GM21529 (cell line): Measurements from ENCODE around the gene MRPS10.
"Not testable (repeated sequence)": the region's sequence is repeated elsewhere in the genome, so short reads cannot be mapped to it uniquely, and the experiment has no call there.

ENCODE experiments used
- ATAC-seq: cut with Tn5 transposase; IDR thresholded peaks from one replicate; pipeline ENCODE4 v1.9.1; 2021; ENCODE audit not compliant: unreplicated experiment

MRPS10 gene

GRCh38 chr6:42212442-42212841 is 5.2 kb downstream of the MRPS10 start:
- ATAC-seq = no peak

- peak; percentile 56 for ATAC-seq
Observed at GRCh38 chr6:42211726-42212125, 5.9 kb downstream of the MRPS10 start.

- no peak for ATAC-seq
Observed at GRCh38 chr6:42210551-42210950, 7.1 kb downstream of the MRPS10 start.

- not testable (repeated sequence) for ATAC-seq
Observed at GRCh38 chr6:42207559-42207958, 10.1 kb downstream of the MRPS10 start.

- no peak for ATAC-seq
Observed at GRCh38 chr6:42204768-42205282, 12.8 kb downstream of the MRPS10 start.

GRCh38 chr6:42203183-42203582 is 14.5 kb downstream of the MRPS10 start:
- ATAC-seq = no peak

GRCh38 chr6:42202131-42202915 is 15.3 kb downstream of the MRPS10 start:
- not testable (repeated sequence) for ATAC-seq

GRCh38 chr6:42201382-42201781 is 16.3 kb downstream of the MRPS10 start:
- ATAC-seq = no peak

- no peak for ATAC-seq
Observed at GRCh38 chr6:42200035-42200434, 17.6 kb downstream of the MRPS10 start.

- ATAC-seq = no peak
Observed at GRCh38 chr6:42199106-42199981, 18.3 kb downstream of the MRPS10 start.

GRCh38 chr6:42197555-42198362 is 19.9 kb downstream of the MRPS10 start:
- no peak for ATAC-seq

GRCh38 chr6:42195415-42195814 is 22.2 kb downstream of the MRPS10 start:
- ATAC-seq = no peak

- no peak for ATAC-seq
Observed at GRCh38 chr6:42194056-42194455, 23.6 kb downstream of the MRPS10 start.

- no peak for ATAC-seq
Observed at GRCh38 chr6:42193491-42193894, 24.2 kb downstream of the MRPS10 start.

- not testable (repeated sequence) for ATAC-seq
Observed at GRCh38 chr6:42192385-42192784, 25.3 kb downstream of the MRPS10 start.

GRCh38 chr6:42190554-42191183 is 27.0 kb downstream of the MRPS10 start:
- no peak for ATAC-seq

- no peak for ATAC-seq
Observed at GRCh38 chr6:42188406-42188805, 29.3 kb downstream of the MRPS10 start.

GRCh38 chr6:42185597-42185996 is 32.1 kb downstream of the MRPS10 start:
- ATAC-seq = no peak

- ATAC-seq = no peak
Observed at GRCh38 chr6:42184475-42184874, 33.2 kb downstream of the MRPS10 start.

GRCh38 chr6:42182101-42182500 is 35.6 kb downstream of the MRPS10 start:
- no peak for ATAC-seq

- no peak for ATAC-seq
Observed at GRCh38 chr6:42179945-42180313, 37.7 kb downstream of the MRPS10 start.
